IMR-90 (cell line): ENCODE data around the gene ZNF526. TPM values are rescaled to one million over a fixed set of nuclear protein-coding genes. Genes with fewer than 3 reads are reported as not detected.
A peak's percentile ranks its signal among the peaks of the same experiment; 100 is the strongest.

Source experiments
- ATAC-seq: fragments of 200-7000 bp; cut with Tn5 transposase; 2 replicates; pipeline ENCODE4 v1.9.1; 2020; ENCODE audit warnings: low read depth, mild to moderate bottlenecking, moderate library complexity
- BruUV-seq: library from RNA; stranded (reverse); fragments of 400-500 nt; replicated peaks from 2 replicates; lab custom pipeline; 2021; lab: Mats Ljungman, UMichigan
- CTCF ChIA-PET: fragments of 300-600 bp; formaldehyde crosslinking; extraction: SDS; loops from one replicate; lab custom pipeline; 2021; ENCODE audit warnings: antibody characterized with exemption; lab: Yijun Ruan, JAX
- POLR2A ChIA-PET: fragments of 300-600 bp; sonication (Branson Sonifier 250); formaldehyde crosslinking; loops from one replicate; lab custom pipeline; 2022; ENCODE audit warnings: antibody characterized with exemption; ENCODE audit not compliant: unreplicated experiment; lab: Charles Lee
- DNase-seq: peaks from one replicate; pipeline ENCODE4 v3.0.0; 2013
- H2AFZ ChIP-seq: replicated peaks from 2 replicates; pipeline ENCODE3; 2013; ENCODE audit warnings: low read length, mild to moderate bottlenecking; ENCODE audit not compliant: poor library complexity
- H2AK5ac ChIP-seq: 2 replicates; pipeline ENCODE4 v1.6.1; 2013; ENCODE audit warnings: low read depth, low read length, inconsistent platforms
- H2AK9ac ChIP-seq: replicated peaks from 2 replicates; pipeline ENCODE3; 2013; ENCODE audit warnings: mild to moderate bottlenecking, low read depth, low read length, moderate library complexity; ENCODE audit not compliant: poor library complexity
- H2BK120ac ChIP-seq: 2 replicates; pipeline ENCODE4 v1.6.1; 2013; ENCODE audit warnings: low read depth, low read length, inconsistent platforms
- H2BK15ac ChIP-seq: 3 replicates; pipeline ENCODE4 v1.6.1; 2013; ENCODE audit warnings: low read depth, low read length, inconsistent platforms
- H2BK20ac ChIP-seq: 2 replicates; pipeline ENCODE4 v1.6.1; 2013; ENCODE audit warnings: low read depth, mild to moderate bottlenecking, inconsistent platforms, low read length, moderate library complexity
- H2BK5ac ChIP-seq: 2 replicates; pipeline ENCODE4 v1.6.1; 2013; ENCODE audit warnings: mild to moderate bottlenecking, low read depth, low read length, inconsistent platforms; ENCODE audit not compliant: poor library complexity, severe bottlenecking
- H3K14ac ChIP-seq: replicated peaks from 2 replicates; pipeline ENCODE4 v1.6.1; 2013; ENCODE audit warnings: low read depth, low read length, inconsistent platforms
- H3K18ac ChIP-seq: 2 replicates; pipeline ENCODE4 v1.6.1; 2013; ENCODE audit warnings: low read depth, low read length, control low read depth
- H3K23ac ChIP-seq: 2 replicates; pipeline ENCODE4 v1.6.1; 2013; ENCODE audit warnings: low read depth, low read length, inconsistent platforms
- H3K27ac ChIP-seq: 2 replicates; pipeline ENCODE4 v1.5.1; 2013; ENCODE audit warnings: mild to moderate bottlenecking, control low read depth, low read length; ENCODE audit not compliant: insufficient read depth
- H3K27me3 ChIP-seq: 2 replicates; pipeline ENCODE4 v1.6.1; 2013; ENCODE audit warnings: low read length; ENCODE audit not compliant: control insufficient read depth, insufficient read depth
- H3K36me3 ChIP-seq: 2 replicates; pipeline ENCODE4 v1.6.1; 2013; ENCODE audit warnings: low read length, mixed read lengths; ENCODE audit not compliant: control insufficient read depth, insufficient read depth
- H3K4ac ChIP-seq: 2 replicates; pipeline ENCODE4 v1.6.1; 2013; ENCODE audit warnings: low read depth, low read length, inconsistent platforms
- H3K4me1 ChIP-seq: 2 replicates; pipeline ENCODE4 v1.6.1; 2013; ENCODE audit warnings: low read length, mixed read lengths; ENCODE audit not compliant: control insufficient read depth, insufficient read depth
- H3K4me2 ChIP-seq: 2 replicates; pipeline ENCODE4 v1.6.1; 2013; ENCODE audit warnings: low read depth, mild to moderate bottlenecking, control low read depth, low read length, moderate library complexity
- H3K4me3 ChIP-seq: 2 replicates; pipeline ENCODE4 v1.5.1; 2013; ENCODE audit warnings: low read depth, mild to moderate bottlenecking, control low read depth, low read length, moderate library complexity; ENCODE audit not compliant: insufficient read depth
- H3K56ac ChIP-seq: 2 replicates; pipeline ENCODE4 v1.6.1; 2013; ENCODE audit warnings: low read length, inconsistent platforms; ENCODE audit not compliant: insufficient read depth; ENCODE audit errors: extremely low read depth
- H3K79me1 ChIP-seq, 2 experiments: 2 replicates each; pipeline ENCODE4 v1.6.1; 2013; ENCODE audit warnings: low read length in 2 of 2, inconsistent platforms in 1 of 2, low read depth in 1 of 2
- H3K9ac ChIP-seq: 2 replicates; pipeline ENCODE4 v1.6.1; 2013; ENCODE audit warnings: low read depth, low read length, control low read depth
- H3K9me1 ChIP-seq: 2 replicates; pipeline ENCODE4 v1.6.1; 2013; ENCODE audit warnings: low read length, inconsistent platforms; ENCODE audit not compliant: insufficient read depth
- H3K9me3 ChIP-seq: 2 replicates; pipeline ENCODE4 v1.6.1; 2013; ENCODE audit warnings: low read length; ENCODE audit not compliant: control insufficient read depth, insufficient read depth
- H4K20me1 ChIP-seq: 2 replicates; pipeline ENCODE4 v1.6.1; 2013; ENCODE audit warnings: low read length, inconsistent platforms; ENCODE audit not compliant: insufficient read depth
- H4K5ac ChIP-seq: 2 replicates; pipeline ENCODE4 v1.6.1; 2013; ENCODE audit warnings: mild to moderate bottlenecking, low read depth, low read length, control low read depth
- H4K8ac ChIP-seq, 2 experiments: 2 replicates each; pipeline ENCODE4 v1.6.1; 2013; ENCODE audit warnings: low read depth in 2 of 2, low read length in 2 of 2, control low read depth in 1 of 2, inconsistent platforms in 1 of 2
- H4K91ac ChIP-seq: 2 replicates; pipeline ENCODE4 v1.6.1; 2013; ENCODE audit warnings: low read depth, low read length, inconsistent platforms; ENCODE audit not compliant: insufficient read depth
- BHLHE40 ChIP-seq: fragments of 150-350 bp; IDR thresholded peaks from 2 replicates; pipeline ENCODE4 v1.6.1; 2016; ENCODE audit warnings: mild to moderate bottlenecking, low read depth, low read length
- CEBPB ChIP-seq: IDR thresholded peaks from 2 replicates; pipeline ENCODE4 v1.6.1; 2012; ENCODE audit warnings: low read depth, low read length, improper control_type of control experiment
- CTCF ChIP-seq: conservative IDR thresholded peaks from 2 replicates; pipeline ENCODE4 v1.5.1; 2012; ENCODE audit warnings: mild to moderate bottlenecking, low read depth, low read length, improper control_type of control experiment
- ELK1 ChIP-seq: fragments of 150-350 bp; IDR thresholded peaks from 2 replicates; pipeline ENCODE4 v1.6.1; 2016; ENCODE audit warnings: low read depth, mild to moderate bottlenecking, low read length, moderate library complexity, borderline replicate concordance
- FOS ChIP-seq: fragments of 150-350 bp; IDR thresholded peaks from 2 replicates; pipeline ENCODE4 v1.6.1; 2016; ENCODE audit warnings: low read depth, low read length
- MAFK ChIP-seq: IDR thresholded peaks from 2 replicates; pipeline ENCODE4 v1.6.1; 2012; ENCODE audit warnings: low read depth, low read length, improper control_type of control experiment
- MAZ ChIP-seq: IDR thresholded peaks from 2 replicates; pipeline ENCODE4 v1.6.1; 2012; ENCODE audit warnings: low read depth, mild to moderate bottlenecking, low read length, improper control_type of control experiment, moderate library complexity, borderline replicate concordance
- MXI1 ChIP-seq: IDR thresholded peaks from 2 replicates; pipeline ENCODE4 v1.6.1; 2012; ENCODE audit warnings: low read depth, mild to moderate bottlenecking, low read length, moderate library complexity, borderline replicate concordance
- POLR2A ChIP-seq: IDR thresholded peaks from 2 replicates; pipeline ENCODE4 v1.6.1; 2012; ENCODE audit warnings: mild to moderate bottlenecking, low read depth, low read length
- RCOR1 ChIP-seq: IDR thresholded peaks from 2 replicates; pipeline ENCODE4 v1.6.1; 2012; ENCODE audit warnings: mild to moderate bottlenecking, low read length, improper control_type of control experiment; ENCODE audit not compliant: insufficient replicate concordance
- SMC3 ChIP-seq: fragments of 150-350 bp; IDR thresholded peaks from 2 replicates; pipeline ENCODE4 v1.6.1; 2016; ENCODE audit warnings: low read depth, mild to moderate bottlenecking, antibody characterized with exemption, low read length, moderate library complexity
- USF2 ChIP-seq: fragments of 150-350 bp; IDR thresholded peaks from 2 replicates; pipeline ENCODE4 v1.6.1; 2017; ENCODE audit warnings: mild to moderate bottlenecking, antibody characterized with exemption, low read length, low read depth
- WGBS, 2 experiments: methylation state at CpG; one replicate each; pipeline versions ENCODE4 v1.1.5 to v1.1.7; 2013; ENCODE audit warnings: missing lambda C conversion rate in 2 of 2; ENCODE audit not compliant: insufficient read length in 1 of 2; ENCODE audit errors: extremely low coverage in 2 of 2; 5-methylcytosine and 5-hydroxymethylcytosine counted together
- dilution Hi-C: fragments of 300-500 bp; cut with HindIII; formaldehyde crosslinking; loops from one replicate; pipeline ENCODE4 v1.14.3; 2018; ENCODE audit warnings: low sequenced_read_pairs; ENCODE audit not compliant: unreplicated experiment
- in situ Hi-C: fragments of 300-500 bp; cut with MboI; formaldehyde crosslinking; loops from 3 replicates; pipeline ENCODE4 v1.14.3; 2019; ENCODE audit warnings: low sequenced_read_pairs, inconsistent platforms, mixed read lengths
- intact Hi-C: fragments of 100-400 bp; cut with micrococcal nuclease; formaldehyde crosslinking; loops from 2 replicates; pipeline ENCODE4 v1.10.0; 2022
- polyA plus RNA-seq, 3 experiments: library from polyadenylated mRNA; depleted of rRNA; stranded (reverse); fragments of >200 nt; gene quantifications; 2 replicates each; pipeline ENCODE4 v1.2.3, GENCODE V29; 2012; ENCODE audit warnings: low replicate concordance in 1 of 3
- total RNA-seq: library from RNA; depleted of rRNA; stranded (reverse); fragments of >200 nt; gene quantifications from 2 replicates; pipeline ENCODE4 v1.2.3, GENCODE V29; 2012

ZNF526 gene
- total and polyA plus RNA-seq, 2 of the 4 experiments (the other 2 are of a cell fraction) = 7.3 to 13.6 TPM

GRCh38 chr19:42244347-42245220, 24.5 kb downstream of the ZNF526 start:
- no peaks in the 10 kb centered on the region for H3K27me3 ChIP-seq
- H4K20me1 ChIP-seq = peaks cover 17% of the 10 kb centered on the region
- H3K18ac ChIP-seq = peak overlapping the region; percentile 90
- intact Hi-C loops (loop anchor here (5.0 kb wide), 1 partner anchor 137 kb away; no protein-coding TSS in a partner anchor), dilution Hi-C loops (no loop called here), in situ Hi-C loops (no loop called here)
- ChIA-PET CTCF (interaction anchor here (0.7 to 5.0 kb wide), 2 partner anchors 35 to 135 kb away, joined by 3 to 29 read pairs; no protein-coding TSS in a partner anchor), POLR2A (no interaction called here)
- H3K56ac ChIP-seq = peak overlapping the region; percentile 80
- no peaks in the 10 kb centered on the region for H3K9me3 ChIP-seq
- peak; percentile 38 for ATAC-seq
- H2BK15ac ChIP-seq = peak overlapping the region; percentile 75; the same call in 1 of the 3 replicates
- H4K8ac ChIP-seq = peak overlapping the region; percentile 68 to 98
- peak overlapping the region; percentile 87 for H4K91ac ChIP-seq
- H3K4me2 ChIP-seq = peak overlapping the region; percentile 94
- H3K23ac ChIP-seq = peak overlapping the region; percentile 96
- peak overlapping the region; percentile 94 for H2BK120ac ChIP-seq
- peak overlapping the region; percentile 91 for H2BK5ac ChIP-seq
- H3K36me3 ChIP-seq = peaks cover 13% of the 10 kb centered on the region
- peak overlapping the region; percentile 96 for H3K4ac ChIP-seq
- peaks cover 4% of the 10 kb centered on the region; the same call in 1 of the 2 replicates for H3K9me1 ChIP-seq
- 3% methylated on average over 26 of the region's 45 CpGs; no CpG with 5 or more reads in 1 of the 2 experiments for WGBS, 2 experiments
- H3K79me1 ChIP-seq = peaks cover 8 to 57% of the 10 kb centered on the region in 2 experiments
- peak; percentile 93 for DNase-seq
- H3K4me3 ChIP-seq = peak overlapping the region; percentile 55
- peak overlapping the region; percentile 89 for H3K27ac ChIP-seq
- H3K14ac ChIP-seq = peak overlapping the region; percentile 97
- peak overlapping the region; percentile 95 for H4K5ac ChIP-seq
- H2BK20ac ChIP-seq = peak overlapping the region; percentile 75; the same call in 1 of the 2 replicates
- peak overlapping the region; percentile 92 for H2AFZ ChIP-seq
- no TSS peak for BruUV-seq
- peak overlapping the region; percentile 70 for H3K9ac ChIP-seq
- H3K4me1 ChIP-seq = peaks cover 8% of the 10 kb centered on the region
- H2AK9ac ChIP-seq = peak overlapping the region; percentile 90
- peak overlapping the region; percentile 80 for H2AK5ac ChIP-seq
- TF ChIP-seq ELK1 (no peak), MAZ (peak; percentile 74; the same call in 1 of the 2 replicates), POLR2A (0 out of 2 replicates have a peak, but pooled peaks have one; percentile 35), CEBPB (no peak), RCOR1 (peak; percentile 73), MAFK (no peak), FOS (no peak; the same call in 1 of the 2 replicates), BHLHE40 (no peak; the same call in 1 of the 2 replicates), CTCF (peak; percentile 75), MXI1 (peak; percentile 77; the same call in 1 of the 2 replicates), SMC3 (peak; percentile 52), USF2 (peak; percentile 94)
